Left lung (tissue), 10 donors: ENCODE data around the gene POLR2F. TPM values are rescaled to one million over a fixed set of nuclear protein-coding genes. Genes with fewer than 3 reads are reported as not detected.

ENCODE experiments used
- ATAC-seq: fragments of 200-7000 bp; cut with Tn5 transposase; one replicate; pipeline ENCODE4 v1.9.1; 2020; ENCODE audit warnings: moderate library complexity
- DNase-seq, 4 donors: peaks; one replicate each; pipeline ENCODE4 v3.0.0-alpha.2; 2013 to 2020
- H3K27ac ChIP-seq, 2 donors: fragments of 200-600 bp; sonication (generic) in 1 of 2; one replicate each; pipeline versions ENCODE4 v1.5.0 to v1.8.0; 2020 to 2021
- H3K27me3 ChIP-seq, 2 donors: fragments of 200-600 bp; sonication (generic) in 1 of 2; one replicate each; pipeline versions ENCODE4 v1.5.0 to v1.8.0; 2020 to 2021
- H3K36me3 ChIP-seq, 2 donors: fragments of 200-600 bp; sonication (generic) in 1 of 2; one replicate each; pipeline versions ENCODE4 v1.5.0 to v1.8.0; 2020 to 2021
- H3K4me1 ChIP-seq, 2 donors: fragments of 200-600 bp; one replicate each; pipeline ENCODE4 v1.8.0; 2021
- H3K4me3 ChIP-seq, 2 donors: fragments of 200-600 bp; sonication (generic) in 1 of 2; one replicate each; pipeline versions ENCODE4 v1.5.0 to v1.8.0; 2020 to 2021; ENCODE audit warnings: mild to moderate bottlenecking in 1 of 2
- H3K9me3 ChIP-seq, 2 donors: fragments of 200-600 bp; sonication (generic) in 1 of 2; one replicate each; pipeline versions ENCODE4 v1.5.0 to v1.8.0; 2020 to 2021
- intact Hi-C, 2 donors: fragments of 100-400 bp; cut with DNase I; formaldehyde crosslinking; loops; one replicate each; pipeline versions ENCODE4 v1.11.2 to v1.14.2; 2022
- polyA plus RNA-seq, 6 donors: library from polyadenylated mRNA; unstranded; fragments of 120-200 nt; gene quantifications; one replicate each; pipeline ENCODE4 v1.2.1, GENCODE V29; 2013; ENCODE audit not compliant: insufficient read length in 6 of 6
- total RNA-seq, 2 donors: library from RNA; stranded (reverse); fragmentation: NEBNext Ultra II Directional; extraction: Animal tissue kit (Norgen Biotek cat#: 25700); gene quantifications; one replicate each; pipeline ENCODE4 v1.2.1, GENCODE V29; 2021
- TF ChIP-seq, protein P1 (sequence below), 2 donors: fragments of 200-600 bp; sonication (generic) in 1 of 2; IDR thresholded peaks; one replicate each; pipeline versions ENCODE4 v1.5.0 to v1.8.0; 2021; ENCODE audit warnings: antibody characterized with exemption in 2 of 2
- donor health status: DM: no; HTN: yes; CAD: no.
- donor health status: DM: no; HTN: no; CAD: no.

Gene POLR2F
- total and polyA plus RNA-seq, 8 donors: 49.2 to 66.0 (median 60.2) TPM

DNA sequence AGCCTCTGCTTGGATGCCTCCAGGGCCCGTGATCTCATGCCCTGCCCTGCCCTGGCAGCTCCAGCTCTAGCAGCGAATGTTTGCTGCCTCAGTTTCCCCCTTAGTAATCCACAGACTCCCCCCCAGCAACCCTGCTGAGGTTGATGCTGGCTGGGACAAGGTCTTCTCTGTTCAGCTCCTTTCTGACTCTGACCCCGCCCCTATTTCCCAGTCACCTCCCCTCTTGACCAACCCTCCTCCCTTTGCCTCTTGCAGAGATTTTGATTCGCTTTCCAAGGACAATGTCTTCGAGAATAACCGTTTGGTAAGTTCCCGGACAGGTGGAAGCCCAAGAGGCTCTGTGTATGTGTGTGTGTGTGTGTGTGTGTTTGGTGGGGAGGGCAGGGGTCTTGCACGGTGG is 41.8 kb upstream of the POLR2F start:
- Histone ChIP-seq H3K4me3 (no peak overlapping the region), H3K27ac (no peak overlapping the region), H3K36me3 (peaks cover 0 to 46% of the 10 kb centered on the region in 2 donors), H3K4me1 (peaks cover 6 to 41% of the 10 kb centered on the region in 2 donors), H3K9me3 (no peaks in the 10 kb centered on the region), H3K27me3 (no peaks in the 10 kb centered on the region)
- ATAC-seq: no peak
- DNase-seq: no peak
- intact Hi-C loops: no loop called here
- TF ChIP-seq, protein P1, sequence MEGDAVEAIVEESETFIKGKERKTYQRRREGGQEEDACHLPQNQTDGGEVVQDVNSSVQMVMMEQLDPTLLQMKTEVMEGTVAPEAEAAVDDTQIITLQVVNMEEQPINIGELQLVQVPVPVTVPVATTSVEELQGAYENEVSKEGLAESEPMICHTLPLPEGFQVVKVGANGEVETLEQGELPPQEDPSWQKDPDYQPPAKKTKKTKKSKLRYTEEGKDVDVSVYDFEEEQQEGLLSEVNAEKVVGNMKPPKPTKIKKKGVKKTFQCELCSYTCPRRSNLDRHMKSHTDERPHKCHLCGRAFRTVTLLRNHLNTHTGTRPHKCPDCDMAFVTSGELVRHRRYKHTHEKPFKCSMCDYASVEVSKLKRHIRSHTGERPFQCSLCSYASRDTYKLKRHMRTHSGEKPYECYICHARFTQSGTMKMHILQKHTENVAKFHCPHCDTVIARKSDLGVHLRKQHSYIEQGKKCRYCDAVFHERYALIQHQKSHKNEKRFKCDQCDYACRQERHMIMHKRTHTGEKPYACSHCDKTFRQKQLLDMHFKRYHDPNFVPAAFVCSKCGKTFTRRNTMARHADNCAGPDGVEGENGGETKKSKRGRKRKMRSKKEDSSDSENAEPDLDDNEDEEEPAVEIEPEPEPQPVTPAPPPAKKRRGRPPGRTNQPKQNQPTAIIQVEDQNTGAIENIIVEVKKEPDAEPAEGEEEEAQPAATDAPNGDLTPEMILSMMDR (IDR thresholded peaks at IDR 0.05): no peak

DNA sequence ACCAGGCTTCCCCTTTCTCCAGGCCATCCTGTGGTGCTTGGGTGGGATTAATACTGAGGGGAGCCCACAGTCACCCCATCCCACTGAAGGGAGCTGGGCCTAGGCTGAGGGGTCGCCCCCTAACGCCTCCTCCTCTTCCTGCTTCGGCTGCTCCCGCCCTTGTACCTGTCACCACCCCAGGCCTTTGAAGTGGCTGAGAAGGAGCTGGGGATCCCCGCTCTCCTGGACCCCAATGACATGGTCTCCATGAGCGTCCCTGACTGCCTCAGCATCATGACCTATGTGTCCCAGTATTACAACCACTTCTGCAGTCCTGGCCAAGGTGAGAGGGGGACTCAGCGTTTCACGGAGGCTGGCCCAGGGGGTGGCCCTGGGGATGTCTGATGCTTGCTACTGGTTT is 41.3 kb upstream of the POLR2F start:
- H3K27ac ChIP-seq: no peak overlapping the region

DNA sequence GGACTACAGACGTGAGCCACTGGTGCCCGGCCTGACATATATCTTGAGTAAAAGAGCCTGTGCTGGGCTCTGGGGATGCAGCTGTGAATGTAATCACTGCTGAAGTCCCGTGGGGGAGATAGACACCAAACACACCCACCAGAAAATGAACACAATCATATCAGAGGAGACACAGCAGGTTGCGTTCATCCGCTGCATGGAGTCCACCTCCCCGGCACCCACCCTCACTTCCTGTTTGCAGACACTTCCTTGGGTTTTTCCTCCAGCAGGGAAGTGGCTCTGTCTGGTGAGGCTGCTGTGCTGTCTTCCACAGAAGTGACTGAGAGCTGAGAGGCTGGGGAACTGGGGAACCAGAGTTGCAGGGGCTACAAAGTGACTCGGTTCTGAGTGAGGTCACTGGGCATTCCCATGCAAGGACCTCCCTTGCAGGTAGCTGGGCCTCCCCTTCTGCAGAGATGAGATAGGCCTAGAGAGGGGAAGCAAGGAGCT is 40.2 kb upstream of the POLR2F start:
- H3K4me1 ChIP-seq: peaks cover 0 to 29% of the 10 kb centered on the region in 2 donors
- peak overlapping the region; percentile 26 to 45 for H3K27ac ChIP-seq
- no peak overlapping the region for H3K4me3 ChIP-seq
- no peaks in the 10 kb centered on the region for H3K27me3 ChIP-seq
- DNase-seq (no peak), ATAC-seq (no peak)
- no peaks in the 10 kb centered on the region for H3K9me3 ChIP-seq
- H3K36me3 ChIP-seq: peaks cover 0 to 61% of the 10 kb centered on the region in 2 donors
- intact Hi-C loops: no loop called here
- TF ChIP-seq, protein P1 (IDR thresholded peaks at IDR 0.05): no peak

More for the DNA sequence above, 41.3 kb upstream of the POLR2F start:
- no peak for DNase-seq
- TF ChIP-seq, protein P1 (IDR thresholded peaks at IDR 0.05): no peak
- Histone ChIP-seq H3K4me1 (peaks cover 2 to 36% of the 10 kb centered on the region in 2 donors), H3K9me3 (no peaks in the 10 kb centered on the region), H3K36me3 (peaks cover 0 to 50% of the 10 kb centered on the region in 2 donors), H3K27me3 (no peaks in the 10 kb centered on the region), H3K4me3 (no peak overlapping the region)
- no peak for ATAC-seq
- intact Hi-C loops: no loop called here

DNA sequence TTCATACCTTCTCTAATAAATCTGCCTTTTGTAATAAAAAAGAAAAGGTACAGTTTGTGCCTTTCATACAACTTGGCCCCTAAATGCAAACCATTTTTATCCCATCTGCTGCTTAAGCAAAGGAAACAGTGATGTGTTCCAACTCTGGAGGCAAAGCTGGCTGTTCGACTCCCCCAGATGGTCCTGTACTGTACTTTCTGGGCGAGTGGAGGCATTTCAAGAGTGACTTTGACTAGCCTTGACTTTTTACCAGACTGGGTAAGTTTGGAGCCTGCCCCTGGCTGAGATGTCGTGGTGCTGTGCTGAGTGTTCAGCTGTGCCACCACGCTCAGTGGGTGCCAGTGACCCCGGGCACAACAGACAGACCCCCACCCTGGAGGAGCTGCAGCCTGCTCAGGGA is 37.2 kb upstream of the POLR2F start:
- H3K36me3 ChIP-seq: peaks cover 0 to 89% of the 10 kb centered on the region in 2 donors
- DNase-seq: no peak
- no peaks in the 10 kb centered on the region for H3K27me3 ChIP-seq
- TF ChIP-seq, protein P1 (IDR thresholded peaks at IDR 0.05): no peak
- no peak overlapping the region for H3K4me3 ChIP-seq
- H3K4me1 ChIP-seq: peaks cover 0 to 35% of the 10 kb centered on the region in 2 donors
- H3K27ac ChIP-seq: no peak overlapping the region
- intact Hi-C loops: no loop called here
- ATAC-seq: no peak
- H3K9me3 ChIP-seq: no peaks in the 10 kb centered on the region

DNA sequence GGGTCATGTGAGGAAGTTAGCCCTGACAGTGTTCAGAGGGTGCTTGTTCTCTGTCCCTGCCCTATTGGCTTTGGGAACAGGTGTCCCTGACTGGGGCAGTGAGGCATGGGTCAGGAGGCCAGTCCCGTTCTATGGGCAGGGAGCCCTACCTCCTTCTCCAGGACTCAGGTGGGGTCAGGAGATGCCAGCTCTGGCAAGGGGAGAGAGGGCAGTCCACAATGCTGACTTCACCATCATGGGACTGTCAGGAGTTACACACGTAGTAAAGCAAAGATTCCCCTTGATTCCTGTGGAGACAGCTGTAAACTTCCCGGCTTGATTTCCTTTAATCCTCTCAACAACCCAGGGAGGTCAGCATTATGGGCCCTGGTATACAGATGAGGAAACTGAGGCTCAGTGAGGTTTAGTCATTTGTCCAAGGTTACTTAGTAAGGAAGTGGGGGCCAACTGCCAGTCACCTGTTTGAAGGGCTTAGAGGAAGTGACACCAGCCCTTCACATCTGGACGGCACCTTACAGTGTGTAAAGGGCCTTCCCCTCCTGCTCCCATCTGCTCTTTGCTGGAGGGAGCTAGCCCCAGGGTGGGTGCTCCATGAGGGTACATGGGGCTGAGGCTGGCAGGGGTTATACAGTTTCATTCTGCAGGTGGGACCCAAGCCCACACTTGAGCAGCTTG is 35.5 kb upstream of the POLR2F start:
- H3K4me3 ChIP-seq: no peak overlapping the region
- no peak overlapping the region for H3K27ac ChIP-seq
- intact Hi-C loops: no loop called here
- H3K9me3 ChIP-seq: no peaks in the 10 kb centered on the region
- ATAC-seq (no peak), DNase-seq (no peak)
- TF ChIP-seq, protein P1 (IDR thresholded peaks at IDR 0.05): no peak
- H3K36me3 ChIP-seq: peaks cover 0 to 96% of the 10 kb centered on the region in 2 donors
- H3K4me1 ChIP-seq: peaks cover 0 to 25% of the 10 kb centered on the region in 2 donors
- no peaks in the 10 kb centered on the region for H3K27me3 ChIP-seq
